H1 (cell line): ENCODE measurements around the gene CACNG7. TPM values are rescaled to one million over a fixed set of nuclear protein-coding genes. Genes with fewer than 3 reads are reported as not detected.

Source experiments
- ASH2L ChIP-seq: fragments of 200-600, 300-600 bp; sonication (generic); IDR thresholded peaks from one replicate; pipeline ENCODE4 v1.7.1; 2017; ENCODE audit warnings: low read length
- BACH1 ChIP-seq: IDR thresholded peaks from 2 replicates; pipeline ENCODE4 v1.6.1; 2012; ENCODE audit warnings: low read length, improper control_type of control experiment
- JUN ChIP-seq: IDR thresholded peaks from 2 replicates; pipeline ENCODE4 v1.6.1; 2011; ENCODE audit warnings: low read depth, mild to moderate bottlenecking, improper control_type of control experiment, low read length
- JUND ChIP-seq: IDR thresholded peaks from 2 replicates; pipeline ENCODE4 v1.6.1; 2011; ENCODE audit warnings: mild to moderate bottlenecking, improper control_type of control experiment, low read length
- KDM1A ChIP-seq: fragments of 200-600, 300-600 bp; sonication (generic); IDR thresholded peaks from 2 replicates; pipeline ENCODE4 v1.7.1; 2016; ENCODE audit warnings: mild to moderate bottlenecking, low read length, borderline replicate concordance
- MAFK ChIP-seq: IDR thresholded peaks from 2 replicates; pipeline ENCODE4 v1.6.1; 2012; ENCODE audit warnings: low read depth, mild to moderate bottlenecking, improper control_type of control experiment, low read length
- MAX ChIP-seq: IDR thresholded peaks from 2 replicates; pipeline ENCODE4 v1.6.1; 2012; ENCODE audit warnings: inconsistent platforms
- POLR2AphosphoS5 ChIP-seq: IDR thresholded peaks from 2 replicates; pipeline ENCODE4 v1.6.1; 2011; ENCODE audit warnings: low read depth, low read length
- RAD21 ChIP-seq, 2 experiments: IDR thresholded peaks in 1 of 2; conservative IDR thresholded peaks in 1 of 2; 2 replicates each; pipeline ENCODE4 v1.6.1; 2011; ENCODE audit warnings: low read depth in 2 of 2, low read length in 2 of 2, improper control_type of control experiment in 1 of 2, inconsistent platforms in 1 of 2, mild to moderate bottlenecking in 1 of 2, moderate library complexity in 1 of 2
- RBBP5 ChIP-seq: IDR thresholded peaks from 2 replicates; pipeline ENCODE4 v1.7.1; 2012; ENCODE audit warnings: low read depth, mild to moderate bottlenecking, inconsistent platforms, low read length, moderate library complexity, borderline replicate concordance
- RNF2 ChIP-seq: fragments of 200-900, 300-1000 bp; sonication (generic); IDR thresholded peaks from 2 replicates; pipeline ENCODE4 v1.7.1; 2016; ENCODE audit warnings: borderline replicate concordance, low read depth, mild to moderate bottlenecking, antibody characterized with exemption, low read length; ENCODE audit not compliant: poor library complexity, severe bottlenecking; ENCODE audit errors: missing control alignments
- SIX5 ChIP-seq: IDR thresholded peaks from 2 replicates; pipeline ENCODE4 v1.6.1; 2011; ENCODE audit warnings: mild to moderate bottlenecking, low read depth, low read length
- SRF ChIP-seq: IDR thresholded peaks from 2 replicates; pipeline ENCODE4 v1.6.1; 2011; ENCODE audit warnings: mild to moderate bottlenecking, low read depth, low read length, moderate library complexity
- TAF1 ChIP-seq: IDR thresholded peaks from 2 replicates; pipeline ENCODE4 v1.6.1; 2011; ENCODE audit warnings: mild to moderate bottlenecking, low read depth, low read length
- TAF7 ChIP-seq: optimal IDR thresholded peaks from 2 replicates; pipeline ENCODE3; 2011; ENCODE audit warnings: low read depth, mild to moderate bottlenecking, inconsistent platforms, low read length, moderate library complexity, borderline replicate concordance
- TBP ChIP-seq: IDR thresholded peaks from 2 replicates; pipeline ENCODE4 v1.6.1; 2011; ENCODE audit warnings: low read depth, low read length, improper control_type of control experiment
- polyA plus RNA-seq, 7 experiments: library from polyadenylated mRNA; depleted of rRNA in 3 of 7; stranded (reverse) in 5 of 7; unstranded in 2 of 7; fragments of >200 nt in 5 of 7; fragments of 200-250 nt in 2 of 7; gene quantifications; 1 replicate in 5 of 7; 2 replicates in 1 of 7; 4 replicates in 1 of 7; pipeline versions ENCODE4 v1.2.1 to v1.2.3, GENCODE V29; 2011 to 2013; ENCODE audit warnings: missing spikeins in 2 of 7, mixed read lengths in 2 of 7
- total RNA-seq: library from RNA; stranded (reverse); fragmentation: NEBNext Ultra II Directional; extraction: Animal tissue kit (Norgen Biotek cat#: 25700); gene quantifications from 2 replicates; pipeline ENCODE4 v1.2.1, GENCODE V29; 2021
- TF ChIP-seq, protein P1 (sequence below), 3 experiments: IDR thresholded peaks; 1 replicate in 2 of 3; 2 replicates in 1 of 3; pipeline versions ENCODE4 v1.5.1 to v1.6.1; 2011; ENCODE audit warnings: low read length in 3 of 3, mild to moderate bottlenecking in 3 of 3, inconsistent platforms in 2 of 3, low read depth in 1 of 3, moderate library complexity in 1 of 3; ENCODE audit not compliant: insufficient read depth in 1 of 3; ENCODE audit errors: control extremely low read depth in 1 of 3

The CACNG7 gene
- total and polyA plus RNA-seq, 2 of the 8 experiments (the other 6 are each of a cell fraction or from before 2014, with no cell fraction given) = 28.9 to 69.8 TPM

GRCh38 chr19:53942001-53942786 lies 33.1 kb downstream of the CACNG7 start (continued):
- TF ChIP-seq TAF7 = peak; percentile 91
- peak; percentile 46 to 65 for TF ChIP-seq RAD21 (IDR thresholded peaks at IDR 0.05 in 1 of 2, conservative IDR thresholded peaks at IDR 0.05 in 1 of 2; ENCODE audit: low read depth in 2 of 2, low read length in 2 of 2)
- no peak for TF ChIP-seq RNF2
- no peak for TF ChIP-seq RBBP5
- peak; percentile 85 for TF ChIP-seq TBP
- TF ChIP-seq JUN = no peak
- no peak for TF ChIP-seq MAFK
- TF ChIP-seq KDM1A = no peak
- peak; percentile 85 for TF ChIP-seq TAF1
- TF ChIP-seq ASH2L = peak; percentile 24
- peak; percentile 55 for TF ChIP-seq MAX
- no peak for TF ChIP-seq BACH1
- TF ChIP-seq, protein P1, sequence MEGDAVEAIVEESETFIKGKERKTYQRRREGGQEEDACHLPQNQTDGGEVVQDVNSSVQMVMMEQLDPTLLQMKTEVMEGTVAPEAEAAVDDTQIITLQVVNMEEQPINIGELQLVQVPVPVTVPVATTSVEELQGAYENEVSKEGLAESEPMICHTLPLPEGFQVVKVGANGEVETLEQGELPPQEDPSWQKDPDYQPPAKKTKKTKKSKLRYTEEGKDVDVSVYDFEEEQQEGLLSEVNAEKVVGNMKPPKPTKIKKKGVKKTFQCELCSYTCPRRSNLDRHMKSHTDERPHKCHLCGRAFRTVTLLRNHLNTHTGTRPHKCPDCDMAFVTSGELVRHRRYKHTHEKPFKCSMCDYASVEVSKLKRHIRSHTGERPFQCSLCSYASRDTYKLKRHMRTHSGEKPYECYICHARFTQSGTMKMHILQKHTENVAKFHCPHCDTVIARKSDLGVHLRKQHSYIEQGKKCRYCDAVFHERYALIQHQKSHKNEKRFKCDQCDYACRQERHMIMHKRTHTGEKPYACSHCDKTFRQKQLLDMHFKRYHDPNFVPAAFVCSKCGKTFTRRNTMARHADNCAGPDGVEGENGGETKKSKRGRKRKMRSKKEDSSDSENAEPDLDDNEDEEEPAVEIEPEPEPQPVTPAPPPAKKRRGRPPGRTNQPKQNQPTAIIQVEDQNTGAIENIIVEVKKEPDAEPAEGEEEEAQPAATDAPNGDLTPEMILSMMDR (IDR thresholded peaks at IDR 0.05; ENCODE audit: control extremely low read depth in 1 of 3, insufficient read depth in 1 of 3, low read depth in 1 of 3, low read length in 3 of 3) = peak; percentile 60 to 86 (median 82)
- peak; percentile 8; the same call in 1 of the 2 replicates for TF ChIP-seq SRF
- TF ChIP-seq POLR2AphosphoS5 = peak; percentile 90
- no peak for TF ChIP-seq SIX5
- no peak for TF ChIP-seq JUND
